Measurements from ENCODE around the gene PDCD4. TPM values are rescaled to one million over a fixed set of nuclear protein-coding genes. Genes with fewer than 3 reads are reported as not detected.

PDCD4 gene
- total RNA-seq, 1 experiment from 2014 or later: 133 TPM

DNA sequence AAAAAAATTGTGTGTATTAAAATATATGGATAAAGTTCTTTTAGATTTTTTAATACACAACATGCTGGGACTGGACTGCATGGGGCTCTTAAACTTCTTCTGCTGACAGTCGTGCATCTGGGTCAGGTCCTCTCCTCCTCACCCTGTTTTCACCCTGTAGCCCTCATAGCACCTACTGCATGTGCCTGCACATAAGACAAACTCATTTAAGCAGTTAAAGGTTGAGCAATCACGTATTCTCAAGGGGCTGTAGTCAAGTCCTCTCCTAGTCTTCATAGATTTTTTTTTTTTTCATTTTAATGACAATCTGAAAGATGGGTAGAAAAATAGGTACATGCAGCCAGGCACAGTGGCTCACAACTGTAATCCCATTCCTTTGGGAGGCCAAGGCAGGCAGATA, 23.6 kb upstream of the PDCD4 start:
- TF ChIP-seq CTCF (IDR thresholded peaks at IDR 0.05; ENCODE audit: unreplicated experiment): no peak
- Mint-ChIP-seq H3K27ac (ENCODE audit: low read depth, unreplicated experiment) (no peak overlapping the region), H3K27me3 (ENCODE audit: insufficient read depth, unreplicated experiment) (no peaks in the 10 kb centered on the region), H3K4me1 (ENCODE audit: insufficient read depth, unreplicated experiment) (peaks cover 29% of the 10 kb centered on the region), H3K36me3 (ENCODE audit: insufficient read depth, unreplicated experiment) (no peaks in the 10 kb centered on the region), H3K9me3 (ENCODE audit: unreplicated experiment) (no peaks in the 10 kb centered on the region), H3K4me3 (ENCODE audit: unreplicated experiment) (no peak overlapping the region)
- ChIA-PET CTCF (interaction anchor here (0.6 kb wide), 1 partner anchor 65 kb away, joined by 6 read pairs; no protein-coding TSS in a partner anchor), POLR2A (no interaction called here)
- no peak for DNase-seq (ENCODE audit: unreplicated experiment)
- intact Hi-C loops (cut with micrococcal nuclease): no loop called here
- no TSS peak for BruUV-seq (replicated peaks)

- H3K36me3 Mint-ChIP-seq (ENCODE audit: insufficient read depth, unreplicated experiment): no peaks in the 10 kb centered on the region
- ChIA-PET POLR2A (interaction anchor here (0.7 to 3.9 kb wide), 3 partner anchors 16 to 67 kb away, joined by 3 to 36 read pairs (median 4); no protein-coding TSS in a partner anchor), CTCF (interaction anchor here (0.6 kb wide), 3 partner anchors 75 to 219 kb away, joined by 4 to 5 read pairs (median 5); no protein-coding TSS in a partner anchor)
- H3K9me3 Mint-ChIP-seq (ENCODE audit: unreplicated experiment): no peaks in the 10 kb centered on the region
- H3K27ac Mint-ChIP-seq (ENCODE audit: low read depth, unreplicated experiment): no peak overlapping the region
- peaks cover 34% of the 10 kb centered on the region for H3K4me1 Mint-ChIP-seq (ENCODE audit: insufficient read depth, unreplicated experiment)
- intact Hi-C loops (cut with micrococcal nuclease): no loop called here
- DNase-seq (ENCODE audit: unreplicated experiment): no peak
- no TSS peak for BruUV-seq (replicated peaks)
- no peaks in the 10 kb centered on the region for H3K27me3 Mint-ChIP-seq (ENCODE audit: insufficient read depth, unreplicated experiment)
- no peak overlapping the region for H3K4me3 Mint-ChIP-seq (ENCODE audit: unreplicated experiment)
- no peak for TF ChIP-seq CTCF (IDR thresholded peaks at IDR 0.05; ENCODE audit: unreplicated experiment)
Observed at GRCh38 chr10:110850099-110850498, 21.6 kb upstream of the PDCD4 start.

- intact Hi-C loops (cut with micrococcal nuclease): no loop called here
- no TSS peak for BruUV-seq (replicated peaks)
- Mint-ChIP-seq H3K36me3 (ENCODE audit: insufficient read depth, unreplicated experiment) (no peaks in the 10 kb centered on the region), H3K4me1 (ENCODE audit: insufficient read depth, unreplicated experiment) (peaks cover 34% of the 10 kb centered on the region), H3K4me3 (ENCODE audit: unreplicated experiment) (no peak overlapping the region), H3K27ac (ENCODE audit: low read depth, unreplicated experiment) (peak overlapping the region; percentile 83), H3K27me3 (ENCODE audit: insufficient read depth, unreplicated experiment) (no peaks in the 10 kb centered on the region), H3K9me3 (ENCODE audit: unreplicated experiment) (no peaks in the 10 kb centered on the region)
- TF ChIP-seq CTCF (IDR thresholded peaks at IDR 0.05; ENCODE audit: unreplicated experiment): no peak
- ChIA-PET POLR2A (interaction anchor here (0.6 to 3.9 kb wide), 13 partner anchors 9 to 1331 kb away, joined by 3 to 42 read pairs (median 4); partner anchors contain the start of gene PDCD4), CTCF (interaction anchor here (0.6 to 2.5 kb wide), 5 partner anchors 9 to 92 kb away, joined by 3 to 16 read pairs (median 4); no protein-coding TSS in a partner anchor)
- no peak for DNase-seq (ENCODE audit: unreplicated experiment)
Observed at GRCh38 chr10:110851020-110851612, 20.6 kb upstream of the PDCD4 start.

- BruUV-seq (replicated peaks): TSS peak; percentile 33
- no peak for TF ChIP-seq CTCF (IDR thresholded peaks at IDR 0.05; ENCODE audit: unreplicated experiment)
- ChIA-PET POLR2A (interaction anchor here (0.5 to 3.9 kb wide), 30 partner anchors 8 to 643 kb away, joined by 3 to 42 read pairs (median 4); partner anchors contain the start of genes BBIP1, PDCD4, SHOC2 and SMNDC1), CTCF (interaction anchor here (1.2 to 2.5 kb wide), 5 partner anchors 15 to 93 kb away, joined by 3 to 16 read pairs (median 5); no protein-coding TSS in a partner anchor)
- Mint-ChIP-seq H3K4me3 (ENCODE audit: unreplicated experiment) (no peak overlapping the region), H3K36me3 (ENCODE audit: insufficient read depth, unreplicated experiment) (no peaks in the 10 kb centered on the region), H3K27me3 (ENCODE audit: insufficient read depth, unreplicated experiment) (no peaks in the 10 kb centered on the region), H3K27ac (ENCODE audit: low read depth, unreplicated experiment) (peak overlapping the region; percentile 36), H3K4me1 (ENCODE audit: insufficient read depth, unreplicated experiment) (peaks cover 36% of the 10 kb centered on the region), H3K9me3 (ENCODE audit: unreplicated experiment) (no peaks in the 10 kb centered on the region)
- DNase-seq (ENCODE audit: unreplicated experiment): peak; percentile 86
- intact Hi-C loops (cut with micrococcal nuclease): no loop called here
Observed at GRCh38 chr10:110852255-110852896, 19.4 kb upstream of the PDCD4 start.

All from MCF 10A (cell line).